ENCODE measurements around the gene ADGRB3. TPM values are rescaled to one million over a fixed set of nuclear protein-coding genes. Genes with fewer than 3 reads are reported as not detected.

Gene ADGRB3
- total and polyA plus RNA-seq, 5 experiments from 2014 or later: not detected

GRCh38 chr6:69026715-69027114 lies 391.6 kb downstream of the ADGRB3 start:
- Mint-ChIP-seq H3K4me3 (no peak overlapping the region), H3K27me3 (no peaks in the 10 kb centered on the region), H3K4me1 (no peaks in the 10 kb centered on the region), H3K36me3 (no peaks in the 10 kb centered on the region), H3K9me3 (peaks cover 0 to 8% (median 0%) of the 10 kb centered on the region in 9 donors), H3K27ac (no peak overlapping the region)
- DNase-seq (no peak), ATAC-seq (no peak)
- POLR2A ChIA-PET: no interaction called here

DNA sequence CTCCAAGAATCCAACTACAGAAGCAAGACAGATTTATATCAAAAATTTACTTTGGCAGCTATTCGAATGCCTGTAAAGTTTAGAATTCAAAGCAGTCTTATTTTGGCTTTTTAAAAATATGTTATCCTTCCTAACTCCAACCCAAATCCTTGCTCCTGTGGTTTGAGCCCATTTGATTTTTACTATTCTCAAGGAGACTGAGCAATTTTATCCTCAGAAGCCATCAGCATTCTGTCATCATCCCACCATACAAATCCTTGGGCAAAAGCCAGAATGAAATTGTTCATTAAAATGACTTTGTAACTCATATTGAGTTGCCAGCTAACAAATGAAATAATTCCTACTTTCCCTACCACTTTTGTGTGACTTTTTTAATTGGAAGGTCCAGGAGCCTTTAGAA lies 392.8 kb downstream of the ADGRB3 start:
- Mint-ChIP-seq H3K9me3 (peaks cover 0 to 8% (median 0%) of the 10 kb centered on the region in 9 donors), H3K27ac (no peak overlapping the region), H3K4me1 (no peaks in the 10 kb centered on the region), H3K27me3 (no peaks in the 10 kb centered on the region), H3K4me3 (no peak overlapping the region), H3K36me3 (no peaks in the 10 kb centered on the region)
- no peak for ATAC-seq
- POLR2A ChIA-PET: no interaction called here
- no peak for DNase-seq

- ATAC-seq (no peak), DNase-seq (no peak)
- H3K4me3 Mint-ChIP-seq: no peak overlapping the region
- H3K4me1 Mint-ChIP-seq: no peaks in the 10 kb centered on the region
- no peaks in the 10 kb centered on the region for H3K36me3 Mint-ChIP-seq
- peaks cover 0 to 3% (median 0%) of the 10 kb centered on the region in 9 donors for H3K9me3 Mint-ChIP-seq
- no peaks in the 10 kb centered on the region for H3K27me3 Mint-ChIP-seq
- H3K27ac Mint-ChIP-seq: no peak overlapping the region
- POLR2A ChIA-PET: no interaction called here
These were observed 403.8 kb downstream of the ADGRB3 start for GRCh38 chr6:69038841-69039240.

GRCh38 chr6:69042297-69042696 lies 407.2 kb downstream of the ADGRB3 start:
- Mint-ChIP-seq H3K36me3 (no peaks in the 10 kb centered on the region), H3K4me1 (no peaks in the 10 kb centered on the region), H3K27ac (no peak overlapping the region), H3K9me3 (peaks cover 0 to 3% (median 0%) of the 10 kb centered on the region in 9 donors), H3K4me3 (no peak overlapping the region), H3K27me3 (no peaks in the 10 kb centered on the region)
- ATAC-seq (no peak), DNase-seq (no peak)
- POLR2A ChIA-PET: no interaction called here

DNA sequence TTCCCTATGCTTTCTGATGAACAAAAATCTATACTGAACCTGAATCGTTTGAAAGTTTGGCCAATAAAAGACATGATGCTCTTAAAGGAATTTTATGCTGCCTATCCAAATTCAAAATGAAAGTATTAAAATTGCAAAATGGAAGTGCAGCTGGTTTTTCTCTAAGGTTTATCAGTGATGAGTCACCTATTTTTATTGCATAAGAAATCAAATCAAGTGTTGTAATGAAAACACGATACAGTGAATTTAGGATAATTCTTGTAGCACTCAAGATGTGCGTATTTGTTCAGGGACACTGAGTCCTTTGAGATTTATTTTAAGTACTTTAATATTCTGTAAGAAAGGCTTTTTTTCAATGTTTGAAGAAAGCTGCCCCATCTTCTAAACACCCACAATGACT lies 409.5 kb downstream of the ADGRB3 start:
- ATAC-seq (no peak), DNase-seq (no peak)
- POLR2A ChIA-PET: no interaction called here

DNA sequence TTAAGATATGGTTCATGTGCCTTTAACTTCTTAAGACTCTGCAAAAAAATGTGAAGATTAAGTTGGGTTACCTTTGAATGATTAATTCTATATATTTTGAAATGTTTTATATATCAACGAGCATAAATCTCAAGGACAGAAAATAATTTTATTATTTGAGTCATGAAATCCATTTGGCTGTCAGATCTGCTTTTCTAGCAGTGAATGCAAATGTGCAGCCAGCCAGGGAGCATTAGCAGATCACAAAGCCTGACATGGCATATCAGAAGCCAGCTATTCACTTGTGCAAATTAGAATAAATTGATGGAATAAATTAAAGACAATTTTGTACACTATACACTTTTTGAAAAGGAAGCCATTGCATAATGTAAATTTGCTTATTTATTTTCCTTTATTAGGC lies 424.3 kb downstream of the ADGRB3 start:
- POLR2A ChIA-PET: no interaction called here
- no peak overlapping the region for H3K27ac Mint-ChIP-seq
- DNase-seq (no peak), ATAC-seq (no peak)
- peaks cover 0 to 3% (median 0%) of the 10 kb centered on the region in 5 donors for H3K27me3 Mint-ChIP-seq
- no peak overlapping the region for H3K4me3 Mint-ChIP-seq
- H3K36me3 Mint-ChIP-seq: no peaks in the 10 kb centered on the region
- no peaks in the 10 kb centered on the region for H3K4me1 Mint-ChIP-seq
- peaks cover 0 to 24% (median 2%) of the 10 kb centered on the region in 9 donors for H3K9me3 Mint-ChIP-seq

More for the DNA sequence above, 409.5 kb downstream of the ADGRB3 start:
- Mint-ChIP-seq H3K9me3 (no peaks in the 10 kb centered on the region), H3K4me3 (no peak overlapping the region), H3K27me3 (no peaks in the 10 kb centered on the region), H3K36me3 (no peaks in the 10 kb centered on the region), H3K4me1 (no peaks in the 10 kb centered on the region), H3K27ac (no peak overlapping the region)

- ATAC-seq (no peak), DNase-seq (no peak)
- Mint-ChIP-seq H3K27me3 (peaks cover 0 to 3% (median 0%) of the 10 kb centered on the region in 5 donors), H3K4me1 (no peaks in the 10 kb centered on the region), H3K27ac (no peak overlapping the region), H3K36me3 (no peaks in the 10 kb centered on the region), H3K4me3 (no peak overlapping the region), H3K9me3 (peaks cover 0 to 24% (median under 1%) of the 10 kb centered on the region in 9 donors)
- POLR2A ChIA-PET: no interaction called here
These were observed 426.0 kb downstream of the ADGRB3 start for GRCh38 chr6:69061066-69061465.

GRCh38 chr6:69063401-69063800 lies 428.3 kb downstream of the ADGRB3 start:
- ATAC-seq: no peak
- H3K36me3 Mint-ChIP-seq: no peaks in the 10 kb centered on the region
- H3K4me3 Mint-ChIP-seq: no peak overlapping the region
- H3K9me3 Mint-ChIP-seq: peaks cover 0 to 10% (median 0%) of the 10 kb centered on the region in 9 donors
- H3K4me1 Mint-ChIP-seq: no peaks in the 10 kb centered on the region
- H3K27ac Mint-ChIP-seq: no peak overlapping the region
- POLR2A ChIA-PET: no interaction called here
- H3K27me3 Mint-ChIP-seq: peaks cover 0 to 3% (median 0%) of the 10 kb centered on the region in 5 donors
- no peak for DNase-seq

- ATAC-seq: no peak
- DNase-seq: no peak
- H3K4me1 Mint-ChIP-seq: no peaks in the 10 kb centered on the region
- POLR2A ChIA-PET: no interaction called here
- H3K9me3 Mint-ChIP-seq: peaks cover 0 to 6% (median 0%) of the 10 kb centered on the region in 9 donors
- H3K27ac Mint-ChIP-seq: no peak overlapping the region
- no peaks in the 10 kb centered on the region for H3K36me3 Mint-ChIP-seq
- peaks cover 0 to 3% (median 0%) of the 10 kb centered on the region in 5 donors for H3K27me3 Mint-ChIP-seq
- H3K4me3 Mint-ChIP-seq: no peak overlapping the region
These were observed 429.1 kb downstream of the ADGRB3 start for GRCh38 chr6:69064226-69064625.

- POLR2A ChIA-PET: no interaction called here
- no peaks in the 10 kb centered on the region for H3K36me3 Mint-ChIP-seq
- DNase-seq (no peak), ATAC-seq (no peak)
- H3K4me3 Mint-ChIP-seq: no peak overlapping the region
- no peaks in the 10 kb centered on the region for H3K27me3 Mint-ChIP-seq
- no peak overlapping the region for H3K27ac Mint-ChIP-seq
- H3K4me1 Mint-ChIP-seq: no peaks in the 10 kb centered on the region
- H3K9me3 Mint-ChIP-seq: peaks cover 0 to 4% (median 0%) of the 10 kb centered on the region in 9 donors
These were observed 434.8 kb downstream of the ADGRB3 start for GRCh38 chr6:69069881-69070280.

DNA sequence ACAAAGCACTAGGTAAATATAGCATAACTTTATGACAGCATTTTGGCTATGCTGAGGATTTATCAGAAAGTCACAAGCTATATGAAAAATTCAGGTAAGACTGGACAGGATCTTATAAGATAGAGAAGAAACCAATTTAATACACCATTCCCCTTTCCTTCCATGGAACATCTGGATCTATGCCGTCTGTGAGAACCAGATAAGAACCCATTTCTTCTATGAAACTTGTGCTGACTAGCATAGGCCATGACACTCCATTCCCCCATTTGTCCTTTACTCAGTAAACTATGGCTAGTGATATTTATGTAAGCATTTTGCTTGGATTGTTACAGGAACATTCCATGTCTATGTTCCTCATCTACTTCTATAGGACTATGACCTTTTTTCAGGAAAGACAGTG lies 437.7 kb downstream of the ADGRB3 start:
- POLR2A ChIA-PET: no interaction called here
- DNase-seq: no peak
- Mint-ChIP-seq H3K9me3 (peaks cover 0 to 4% (median 0%) of the 10 kb centered on the region in 9 donors), H3K27me3 (no peaks in the 10 kb centered on the region), H3K4me3 (no peak overlapping the region), H3K27ac (no peak overlapping the region), H3K36me3 (no peaks in the 10 kb centered on the region), H3K4me1 (no peaks in the 10 kb centered on the region)
- ATAC-seq: no peak

DNA sequence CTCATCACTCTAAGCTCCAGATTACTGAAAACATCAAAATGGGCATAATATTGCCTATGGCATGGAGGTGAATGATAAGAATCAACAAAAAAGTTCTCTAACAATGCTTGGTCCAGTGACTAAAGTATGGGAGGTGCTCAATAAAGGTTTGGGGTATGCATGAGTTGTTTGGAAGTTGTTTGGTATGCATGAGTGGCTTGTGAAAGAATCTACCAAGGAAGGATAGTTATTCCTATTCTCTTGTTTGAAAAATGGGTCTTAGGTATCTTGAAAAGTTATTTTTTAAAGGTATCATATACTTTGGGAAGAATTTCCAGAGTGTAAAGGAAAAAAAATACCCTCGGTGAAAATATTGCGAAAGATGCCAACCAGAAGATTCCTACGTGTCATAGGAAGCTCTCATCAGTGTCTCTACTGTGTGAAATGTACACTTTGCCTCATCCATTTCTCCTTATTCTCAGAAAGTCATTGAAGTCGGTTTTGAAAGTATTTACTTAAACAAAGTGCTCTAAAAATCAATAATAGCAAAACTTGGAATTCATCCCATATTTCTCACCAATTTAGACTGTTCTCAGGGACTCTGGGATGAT lies 449.8 kb downstream of the ADGRB3 start:
- peaks cover 0 to 1% (median 0%) of the 10 kb centered on the region in 5 donors for H3K27me3 Mint-ChIP-seq
- no peaks in the 10 kb centered on the region for H3K36me3 Mint-ChIP-seq
- peaks cover 0 to 4% (median 0%) of the 10 kb centered on the region in 9 donors for H3K9me3 Mint-ChIP-seq
- no peak overlapping the region for H3K4me3 Mint-ChIP-seq
- no peak for DNase-seq
- ATAC-seq: no peak
- H3K27ac Mint-ChIP-seq: no peak overlapping the region
- POLR2A ChIA-PET: no interaction called here
- no peaks in the 10 kb centered on the region for H3K4me1 Mint-ChIP-seq

GRCh38 chr6:69086689-69087088 lies 451.6 kb downstream of the ADGRB3 start:
- peaks cover 0 to 1% (median 0%) of the 10 kb centered on the region in 5 donors for H3K27me3 Mint-ChIP-seq
- no peak overlapping the region for H3K4me3 Mint-ChIP-seq
- no peaks in the 10 kb centered on the region for H3K4me1 Mint-ChIP-seq
- no peak overlapping the region for H3K27ac Mint-ChIP-seq
- H3K36me3 Mint-ChIP-seq: no peaks in the 10 kb centered on the region
- H3K9me3 Mint-ChIP-seq: peaks cover 0 to 10% (median 0%) of the 10 kb centered on the region in 9 donors
- no peak for DNase-seq
- POLR2A ChIA-PET: no interaction called here
- ATAC-seq: no peak

- Mint-ChIP-seq H3K4me1 (no peaks in the 10 kb centered on the region), H3K36me3 (no peaks in the 10 kb centered on the region), H3K27me3 (peaks cover 0 to 1% (median 0%) of the 10 kb centered on the region in 5 donors), H3K27ac (no peak overlapping the region), H3K9me3 (peaks cover 0 to 13% (median 6%) of the 10 kb centered on the region in 9 donors), H3K4me3 (no peak overlapping the region)
- ATAC-seq: no peak
- POLR2A ChIA-PET: no interaction called here
- no peak for DNase-seq
These were observed 454.5 kb downstream of the ADGRB3 start for GRCh38 chr6:69089539-69089938.

Data from naive thymus-derived CD8-positive, alpha-beta T cell (primary cell).